Rectal smooth muscle tissue (tissue), 1 donor: Measurements from ENCODE around the gene PDZD2.

ENCODE experiments used
- H3K27ac ChIP-seq: one replicate; pipeline ENCODE4 v1.7.0; 2013; ENCODE audit warnings: low read depth, low read length, inconsistent platforms
- H3K27me3 ChIP-seq: one replicate; pipeline ENCODE4 v1.7.0; 2013; ENCODE audit warnings: low read length; ENCODE audit not compliant: control insufficient read depth, insufficient read depth
- H3K36me3 ChIP-seq: one replicate; pipeline ENCODE4 v1.7.0; 2013; ENCODE audit warnings: low read length; ENCODE audit not compliant: control insufficient read depth, insufficient read depth
- H3K4me1 ChIP-seq: one replicate; pipeline ENCODE4 v1.7.0; 2013; ENCODE audit warnings: low read length; ENCODE audit not compliant: control insufficient read depth, insufficient read depth
- H3K4me3 ChIP-seq: one replicate; pipeline ENCODE4 v1.7.0; 2013; ENCODE audit warnings: low read length
- H3K9ac ChIP-seq: one replicate; pipeline ENCODE4 v1.7.0; 2013; ENCODE audit warnings: low read length

The PDZD2 gene

DNA sequence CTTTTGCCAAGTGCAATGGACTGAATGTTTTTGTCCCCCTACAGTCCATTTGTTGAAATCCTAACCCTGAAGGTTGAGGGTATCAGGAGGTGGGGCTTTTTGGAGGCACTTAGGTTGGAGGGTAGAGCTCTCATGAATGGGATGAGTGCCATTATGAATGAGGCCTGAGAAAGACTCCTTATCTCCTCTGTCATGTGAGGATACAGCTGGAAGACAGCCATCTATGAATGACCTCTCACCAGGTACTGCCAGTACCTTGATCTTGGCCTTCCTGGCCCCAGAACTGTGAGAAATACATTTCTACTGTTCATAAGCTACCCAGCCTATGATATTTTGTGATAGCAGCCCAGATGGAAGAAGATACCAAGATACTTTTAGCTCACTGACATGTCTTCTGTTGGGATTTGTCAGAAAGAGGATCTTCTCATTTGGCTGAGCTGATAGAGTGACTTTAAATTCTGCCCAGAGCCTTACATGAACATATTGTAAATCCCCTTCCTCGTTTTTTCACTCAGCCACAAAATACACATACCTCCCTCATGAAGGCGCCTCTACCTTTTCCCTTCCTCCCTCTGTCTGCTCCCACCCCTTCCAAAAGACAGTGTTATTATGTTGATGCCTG lies 256.4 kb downstream of the PDZD2 start:
- Histone ChIP-seq H3K9ac (no peak overlapping the region), H3K27me3 (no peaks in the 10 kb centered on the region), H3K27ac (no peak overlapping the region), H3K4me1 (no peaks in the 10 kb centered on the region), H3K4me3 (no peak overlapping the region), H3K36me3 (no peaks in the 10 kb centered on the region)

- H3K4me3 ChIP-seq = no peak overlapping the region
- no peak overlapping the region for H3K27ac ChIP-seq
- no peaks in the 10 kb centered on the region for H3K36me3 ChIP-seq
- no peaks in the 10 kb centered on the region for H3K4me1 ChIP-seq
- H3K27me3 ChIP-seq = no peaks in the 10 kb centered on the region
- H3K9ac ChIP-seq = no peak overlapping the region
These were observed 259.2 kb downstream of the PDZD2 start for GRCh38 chr5:31898036-31898632.

DNA sequence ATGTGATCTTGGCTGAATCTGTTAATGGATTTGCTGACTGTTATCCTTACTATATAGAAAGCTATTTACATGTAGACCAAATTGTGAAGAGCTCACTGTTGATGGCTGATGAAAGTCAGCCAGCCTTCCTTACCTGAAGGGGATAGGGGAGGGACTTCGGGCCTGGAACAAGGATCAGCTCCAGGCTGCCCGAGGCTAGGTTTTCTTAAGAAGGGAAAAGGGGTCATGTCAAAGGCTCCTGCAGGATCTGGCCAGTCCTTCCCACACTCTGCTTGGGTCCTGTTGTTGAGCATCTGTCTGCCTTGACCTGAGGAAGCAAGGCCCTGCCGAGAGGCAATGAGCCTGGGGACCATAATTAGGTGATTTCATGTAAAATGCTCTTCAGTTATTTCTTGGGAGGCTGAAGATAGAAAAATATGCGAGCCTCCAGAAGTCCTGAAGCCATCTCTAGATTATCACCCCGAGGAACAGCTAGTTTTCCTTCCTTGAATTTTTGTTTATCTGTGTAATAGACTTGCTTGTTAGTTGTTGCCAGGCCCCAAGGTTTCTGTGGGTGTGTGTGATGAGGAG lies 261.4 kb downstream of the PDZD2 start:
- Histone ChIP-seq H3K27me3 (no peaks in the 10 kb centered on the region), H3K4me3 (no peak overlapping the region), H3K27ac (no peak overlapping the region), H3K36me3 (no peaks in the 10 kb centered on the region), H3K4me1 (no peaks in the 10 kb centered on the region), H3K9ac (no peak overlapping the region)

GRCh38 chr5:31901807-31902530 lies 263.0 kb downstream of the PDZD2 start:
- Histone ChIP-seq H3K4me3 (no peak overlapping the region), H3K4me1 (no peaks in the 10 kb centered on the region)

GRCh38 chr5:31908396-31908795 lies 269.5 kb downstream of the PDZD2 start:
- H3K4me3 ChIP-seq = no peak overlapping the region
- no peak overlapping the region for H3K27ac ChIP-seq
- H3K36me3 ChIP-seq = no peaks in the 10 kb centered on the region
- no peaks in the 10 kb centered on the region for H3K4me1 ChIP-seq
- H3K9ac ChIP-seq = no peak overlapping the region
- no peaks in the 10 kb centered on the region for H3K27me3 ChIP-seq

More at GRCh38 chr5:31901807-31902530, 263.0 kb downstream of the PDZD2 start:
- Histone ChIP-seq H3K9ac (no peak overlapping the region), H3K36me3 (no peaks in the 10 kb centered on the region), H3K27ac (no peak overlapping the region), H3K27me3 (no peaks in the 10 kb centered on the region)

GRCh38 chr5:31909073-31909472 lies 270.1 kb downstream of the PDZD2 start:
- Histone ChIP-seq H3K36me3 (no peaks in the 10 kb centered on the region), H3K4me3 (no peak overlapping the region), H3K27ac (no peak overlapping the region), H3K27me3 (no peaks in the 10 kb centered on the region), H3K4me1 (no peaks in the 10 kb centered on the region), H3K9ac (no peak overlapping the region)

DNA sequence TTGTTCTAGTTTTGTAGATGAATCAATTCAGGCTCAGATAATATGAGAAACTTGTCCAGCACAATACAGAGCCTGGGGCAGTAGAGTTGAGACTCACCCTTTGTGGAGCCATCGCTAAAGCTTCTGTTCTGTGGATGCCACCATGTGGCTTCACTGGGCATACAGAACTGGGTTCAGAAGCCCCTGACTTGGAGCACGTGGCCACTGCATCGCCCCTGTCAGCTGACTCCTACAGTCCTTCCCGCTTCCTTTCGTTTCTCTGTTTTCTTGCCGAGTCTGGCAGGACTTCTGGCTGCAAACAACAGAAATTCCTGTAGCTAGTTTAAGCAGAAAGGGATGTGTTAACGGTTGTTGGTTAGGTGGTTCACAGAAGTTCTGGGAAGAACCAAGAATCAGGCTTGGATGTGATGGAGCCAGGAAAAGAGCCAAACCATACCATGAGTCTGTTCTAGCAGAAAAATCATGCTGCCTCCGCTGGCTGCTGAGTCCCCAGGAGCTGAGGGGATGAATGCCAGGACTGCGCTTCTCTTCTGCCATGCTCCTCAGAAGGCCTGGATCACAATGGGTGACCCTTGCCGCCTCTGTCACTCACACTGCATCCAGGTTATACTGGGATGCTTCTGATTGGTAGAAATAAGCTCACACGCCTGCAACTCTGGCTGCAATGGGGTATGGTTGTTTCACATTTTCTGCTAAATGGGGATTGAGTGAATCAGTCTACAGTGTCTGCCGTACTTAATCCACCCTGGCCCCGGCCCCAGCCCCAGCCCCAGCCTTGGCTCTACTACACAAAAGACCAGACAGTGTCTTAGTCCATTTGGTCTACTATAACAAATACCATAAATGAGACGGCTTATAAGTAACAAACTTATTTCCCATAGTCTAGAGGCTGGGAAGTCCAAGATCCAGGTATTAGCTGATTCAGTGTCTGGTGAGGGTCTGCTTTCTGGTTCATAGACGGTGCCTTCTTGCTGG lies 272.6 kb downstream of the PDZD2 start:
- H3K36me3 ChIP-seq = no peaks in the 10 kb centered on the region
- H3K4me1 ChIP-seq = no peaks in the 10 kb centered on the region
- H3K27me3 ChIP-seq = no peaks in the 10 kb centered on the region
- no peak overlapping the region for H3K27ac ChIP-seq
- no peak overlapping the region for H3K9ac ChIP-seq
- no peak overlapping the region for H3K4me3 ChIP-seq

GRCh38 chr5:31913808-31914207 lies 274.9 kb downstream of the PDZD2 start:
- Histone ChIP-seq H3K4me1 (no peaks in the 10 kb centered on the region), H3K27me3 (no peaks in the 10 kb centered on the region), H3K36me3 (no peaks in the 10 kb centered on the region), H3K27ac (no peak overlapping the region), H3K4me3 (no peak overlapping the region), H3K9ac (no peak overlapping the region)

GRCh38 chr5:31916327-31916726 lies 277.4 kb downstream of the PDZD2 start:
- Histone ChIP-seq H3K9ac (no peak overlapping the region), H3K4me1 (no peaks in the 10 kb centered on the region), H3K27me3 (no peaks in the 10 kb centered on the region), H3K27ac (no peak overlapping the region), H3K36me3 (no peaks in the 10 kb centered on the region), H3K4me3 (no peak overlapping the region)

GRCh38 chr5:31918739-31919138 lies 279.8 kb downstream of the PDZD2 start:
- no peak overlapping the region for H3K9ac ChIP-seq
- no peaks in the 10 kb centered on the region for H3K36me3 ChIP-seq
- no peaks in the 10 kb centered on the region for H3K27me3 ChIP-seq
- H3K27ac ChIP-seq = no peak overlapping the region
- H3K4me3 ChIP-seq = no peak overlapping the region
- no peaks in the 10 kb centered on the region for H3K4me1 ChIP-seq

GRCh38 chr5:31921852-31922305 lies 282.9 kb downstream of the PDZD2 start:
- Histone ChIP-seq H3K27ac (no peak overlapping the region), H3K36me3 (no peaks in the 10 kb centered on the region), H3K27me3 (no peaks in the 10 kb centered on the region), H3K4me1 (no peaks in the 10 kb centered on the region), H3K9ac (no peak overlapping the region), H3K4me3 (no peak overlapping the region)

GRCh38 chr5:31924005-31924404 lies 285.1 kb downstream of the PDZD2 start:
- Histone ChIP-seq H3K4me3 (no peak overlapping the region), H3K27me3 (no peaks in the 10 kb centered on the region), H3K36me3 (no peaks in the 10 kb centered on the region), H3K9ac (no peak overlapping the region), H3K4me1 (no peaks in the 10 kb centered on the region), H3K27ac (no peak overlapping the region)
